K562 (cell line): ENCODE measurements around the gene MAPRE2. TPM values are rescaled to one million over a fixed set of nuclear protein-coding genes. Genes with fewer than 3 reads are reported as not detected.

Experiments used
- ARID1B ChIP-seq: fragments of 450-650 bp; IDR thresholded peaks from 2 replicates; pipeline ENCODE4 v1.6.1; 2016; ENCODE audit warnings: antibody characterized with exemption, mild to moderate bottlenecking, inconsistent platforms
- CBFA2T2 ChIP-seq: fragments of 450-650 bp; conservative IDR thresholded peaks from 2 replicates; pipeline ENCODE4 v1.6.1; 2017; ENCODE audit warnings: mild to moderate bottlenecking
- CC2D1A ChIP-seq: fragments of 450-650 bp; IDR thresholded peaks from 2 replicates; pipeline ENCODE4 v1.6.1; 2017; ENCODE audit warnings: mild to moderate bottlenecking
- ESRRB ChIP-seq: fragments of 250-450 bp; sonication (Bioruptor Pico); IDR thresholded peaks from 2 replicates; pipeline ENCODE4 v1.5.0; 2020; ENCODE audit warnings: mild to moderate bottlenecking, moderate library complexity, borderline replicate concordance
- FOS ChIP-seq: IDR thresholded peaks from 3 replicates; pipeline ENCODE4 v1.6.1; 2011; ENCODE audit not compliant: insufficient read length; ENCODE audit errors: extremely low read depth
- FOXJ2 ChIP-seq: fragments of 200-800 bp; sonication (Bioruptor generic); IDR thresholded peaks from 2 replicates; pipeline ENCODE4 v1.6.1; 2016; ENCODE audit warnings: missing genetic modification characterization, missing compliant biosample characterization
- GATA2 ChIP-seq: sonication (generic); formaldehyde crosslinking; IDR thresholded peaks from 2 replicates; pipeline ENCODE4 v1.4.0; 2020; ENCODE audit warnings: mild to moderate bottlenecking, missing genetic modification reagents
- JUN ChIP-seq, 2 experiments: sonication (generic) in 1 of 2; formaldehyde crosslinking in 1 of 2; IDR thresholded peaks; 2 replicates each; pipeline versions ENCODE4 v1.6.1 to v1.8.0; 2012 to 2022; ENCODE audit warnings: borderline replicate concordance in 2 of 2, mild to moderate bottlenecking in 2 of 2, improper control_type of control experiment in 1 of 2, low read depth in 1 of 2, low read length in 1 of 2, missing genetic modification reagents in 1 of 2
- MEF2D ChIP-seq: conservative IDR thresholded peaks from 2 replicates; pipeline ENCODE4 v1.6.1; 2016; ENCODE audit warnings: low read depth, missing genetic modification characterization, missing compliant biosample characterization
- MYC ChIP-seq, 2 experiments: fragments of 250-450 bp in 1 of 2; sonication (Bioruptor Pico) in 1 of 2; IDR thresholded peaks; 2 replicates each; pipeline versions ENCODE4 v1.5.1 to v1.6.1; 2012 to 2021; ENCODE audit warnings: low read depth in 2 of 2, borderline replicate concordance in 1 of 2, improper control_type of control experiment in 1 of 2, low read length in 1 of 2, mild to moderate bottlenecking in 1 of 2, moderate library complexity in 1 of 2
- NFATC3 ChIP-seq: fragments of 450-650 bp; IDR thresholded peaks from 2 replicates; pipeline ENCODE4 v1.6.1; 2017; ENCODE audit warnings: mild to moderate bottlenecking
- NRF1 ChIP-seq, 2 experiments: fragments of 450-650 bp; IDR thresholded peaks in 1 of 2; conservative IDR thresholded peaks in 1 of 2; 2 replicates each; pipeline ENCODE4 v1.6.1; 2014; ENCODE audit warnings: mild to moderate bottlenecking in 2 of 2
- PTBP1 ChIP-seq: fragments of 200-400 bp; formaldehyde crosslinking; IDR thresholded peaks from 2 replicates; pipeline ENCODE4 v1.6.1; 2017; ENCODE audit warnings: low read depth, low read length
- TBL1XR1 ChIP-seq, 2 experiments: IDR thresholded peaks; 2 replicates each; pipeline ENCODE4 v1.6.1; 2012; ENCODE audit warnings: improper control_type of control experiment in 2 of 2, low read length in 2 of 2, mild to moderate bottlenecking in 1 of 2
- TRIM24 ChIP-seq, 2 experiments: fragments of 450-650 bp; IDR thresholded peaks; 2 replicates each; pipeline ENCODE4 v1.6.1; 2016
- ZBTB17 ChIP-seq: fragments of 450-650 bp; formaldehyde crosslinking; IDR thresholded peaks from 2 replicates; pipeline ENCODE4 v1.4.0; 2020; ENCODE audit warnings: mild to moderate bottlenecking
- ZNF589 ChIP-seq: fragments of 200-800 bp; sonication (Bioruptor generic); IDR thresholded peaks from 2 replicates; pipeline ENCODE4 v1.6.1; 2016; ENCODE audit warnings: low read depth, missing genetic modification characterization, missing compliant biosample characterization
- ZNF766 ChIP-seq: fragments of 200-800 bp; sonication (Bioruptor generic); conservative IDR thresholded peaks from 2 replicates; pipeline ENCODE4 v1.6.1; 2016; ENCODE audit warnings: missing genetic modification characterization, missing compliant biosample characterization
- ZNF778 ChIP-seq: fragments of 450-650 bp; formaldehyde crosslinking; IDR thresholded peaks from 2 replicates; pipeline ENCODE4 v1.4.0; 2020; ENCODE audit warnings: mild to moderate bottlenecking, moderate library complexity
- polyA plus RNA-seq, 8 experiments: library from polyadenylated mRNA; depleted of rRNA in 4 of 8; stranded (reverse) in 5 of 8; unstranded in 3 of 8; fragments of >200 nt; fragmentation: Nextera tagmentation in 2 of 8; fragmentation: Illumina TruSeq in 1 of 8; extraction: Ambion mirVana in 2 of 8; extraction: Trizol in 1 of 8; gene quantifications; 2 replicates each; pipeline versions ENCODE4 v1.2.1 to v1.2.3, GENCODE V29; 2011 to 2014; ENCODE audit warnings: inconsistent platforms in 1 of 8, missing spikeins in 1 of 8
- total RNA-seq, 7 experiments: library from RNA; depleted of rRNA in 6 of 7; stranded (reverse); fragments of >200 nt in 6 of 7; fragmentation: Illumina TruSeq in 2 of 7; extraction: Trizol in 2 of 7; gene quantifications; 2 replicates each; pipeline versions ENCODE4 v1.2.1 to v1.2.3, GENCODE V29; 2011 to 2021; ENCODE audit warnings: low replicate concordance in 1 of 7
- TF ChIP-seq, protein P1 (sequence below): fragments of 450-650 bp; formaldehyde crosslinking; IDR thresholded peaks from 2 replicates; pipeline ENCODE4 v1.4.0; 2020; ENCODE audit warnings: mild to moderate bottlenecking, moderate library complexity
- TF ChIP-seq, protein P2 (sequence below): fragments of 450-650 bp; IDR thresholded peaks from 2 replicates; pipeline ENCODE4 v1.6.1; 2016; ENCODE audit warnings: borderline replicate concordance
- TF ChIP-seq, protein P3 (sequence below): fragments of 450-650 bp; IDR thresholded peaks from 2 replicates; pipeline ENCODE4 v1.6.1; 2017; ENCODE audit warnings: antibody characterized with exemption
- TF ChIP-seq, protein P4 (sequence below): fragments of 450-650 bp; formaldehyde crosslinking; IDR thresholded peaks from 2 replicates; pipeline ENCODE4 v1.4.0; 2022; ENCODE audit warnings: mild to moderate bottlenecking, moderate library complexity

The MAPRE2 gene
- total and polyA plus RNA-seq, 9 of the 15 experiments (the other 6 are each of a cell fraction or from before 2014, with no cell fraction given), result 32.3 to 70.7 (median 40.7) TPM

DNA sequence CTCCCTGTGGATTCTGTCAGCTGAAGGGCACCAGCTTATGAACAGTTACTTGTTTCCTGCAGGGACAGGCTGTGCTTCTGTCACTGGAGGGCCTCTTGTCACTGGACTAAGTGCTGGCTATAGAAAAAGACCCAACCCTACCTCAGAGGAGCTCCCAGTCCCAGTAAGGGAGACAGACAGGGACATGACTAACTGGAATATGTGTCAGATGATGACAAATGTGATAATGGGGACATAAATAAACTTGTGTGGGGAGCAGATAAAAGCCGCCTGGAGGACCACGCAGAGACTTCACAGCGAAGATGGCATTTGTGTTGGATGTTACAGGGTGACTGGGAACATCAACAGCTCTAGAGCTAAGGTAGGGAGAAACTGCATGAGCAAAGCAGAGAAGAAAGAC, 95.0 kb downstream of the MAPRE2 start (continued):
- TF ChIP-seq TBL1XR1 (IDR thresholded peaks at IDR 0.05; ENCODE audit: low read length in 2 of 2), result peak in 1 of 2 experiments; percentile 68; a peak in 2 of 4 replicates
- TF ChIP-seq, protein P1, sequence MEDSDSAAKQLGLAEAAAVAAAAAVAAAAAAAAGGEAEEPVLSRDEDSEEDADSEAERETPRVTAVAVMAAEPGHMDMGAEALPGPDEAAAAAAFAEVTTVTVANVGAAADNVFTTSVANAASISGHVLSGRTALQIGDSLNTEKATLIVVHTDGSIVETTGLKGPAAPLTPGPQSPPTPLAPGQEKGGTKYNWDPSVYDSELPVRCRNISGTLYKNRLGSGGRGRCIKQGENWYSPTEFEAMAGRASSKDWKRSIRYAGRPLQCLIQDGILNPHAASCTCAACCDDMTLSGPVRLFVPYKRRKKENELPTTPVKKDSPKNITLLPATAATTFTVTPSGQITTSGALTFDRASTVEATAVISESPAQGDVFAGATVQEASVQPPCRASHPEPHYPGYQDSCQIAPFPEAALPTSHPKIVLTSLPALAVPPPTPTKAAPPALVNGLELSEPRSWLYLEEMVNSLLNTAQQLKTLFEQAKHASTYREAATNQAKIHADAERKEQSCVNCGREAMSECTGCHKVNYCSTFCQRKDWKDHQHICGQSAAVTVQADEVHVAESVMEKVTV, result peak; percentile 27; the same call in 1 of the 2 replicates
- TF ChIP-seq MEF2D, result peak; percentile 93
- TF ChIP-seq GATA2 (CRISPR knock-in tag), result peak; percentile 65
- peak; percentile 79 for TF ChIP-seq CBFA2T2
- TF ChIP-seq FOS, result peak; percentile 8
- 0 out of 2 replicates have a peak, but pooled peaks have one; percentile 19 for TF ChIP-seq ZNF766 (CRISPR knock-in tag)
- no peak for TF ChIP-seq ESRRB
- TF ChIP-seq ARID1B, result peak; percentile 96
- peak; percentile 18; the same call in 1 of the 2 replicates for TF ChIP-seq MYC (IDR thresholded peaks at IDR 0.05; ENCODE audit: low read depth, low read length)
- TF ChIP-seq MYC (CRISPR knock-in tag; IDR thresholded peaks at IDR 0.05; ENCODE audit: borderline replicate concordance, low read depth), result no peak
- TF ChIP-seq NRF1 (conservative IDR thresholded peaks at IDR 0.05 in 1 of 2, IDR thresholded peaks at IDR 0.05 in 1 of 2), result peak in 1 of 2 experiments; percentile 18; a peak in 2 of 4 replicates
- TF ChIP-seq, protein P2, sequence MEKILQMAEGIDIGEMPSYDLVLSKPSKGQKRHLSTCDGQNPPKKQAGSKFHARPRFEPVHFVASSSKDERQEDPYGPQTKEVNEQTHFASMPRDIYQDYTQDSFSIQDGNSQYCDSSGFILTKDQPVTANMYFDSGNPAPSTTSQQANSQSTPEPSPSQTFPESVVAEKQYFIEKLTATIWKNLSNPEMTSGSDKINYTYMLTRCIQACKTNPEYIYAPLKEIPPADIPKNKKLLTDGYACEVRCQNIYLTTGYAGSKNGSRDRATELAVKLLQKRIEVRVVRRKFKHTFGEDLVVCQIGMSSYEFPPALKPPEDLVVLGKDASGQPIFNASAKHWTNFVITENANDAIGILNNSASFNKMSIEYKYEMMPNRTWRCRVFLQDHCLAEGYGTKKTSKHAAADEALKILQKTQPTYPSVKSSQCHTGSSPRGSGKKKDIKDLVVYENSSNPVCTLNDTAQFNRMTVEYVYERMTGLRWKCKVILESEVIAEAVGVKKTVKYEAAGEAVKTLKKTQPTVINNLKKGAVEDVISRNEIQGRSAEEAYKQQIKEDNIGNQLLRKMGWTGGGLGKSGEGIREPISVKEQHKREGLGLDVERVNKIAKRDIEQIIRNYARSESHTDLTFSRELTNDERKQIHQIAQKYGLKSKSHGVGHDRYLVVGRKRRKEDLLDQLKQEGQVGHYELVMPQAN, result no peak
- TF ChIP-seq CC2D1A, result peak; percentile 97
- TF ChIP-seq ZBTB17 (CRISPR knock-in tag), result no peak
- TF ChIP-seq, protein P3, sequence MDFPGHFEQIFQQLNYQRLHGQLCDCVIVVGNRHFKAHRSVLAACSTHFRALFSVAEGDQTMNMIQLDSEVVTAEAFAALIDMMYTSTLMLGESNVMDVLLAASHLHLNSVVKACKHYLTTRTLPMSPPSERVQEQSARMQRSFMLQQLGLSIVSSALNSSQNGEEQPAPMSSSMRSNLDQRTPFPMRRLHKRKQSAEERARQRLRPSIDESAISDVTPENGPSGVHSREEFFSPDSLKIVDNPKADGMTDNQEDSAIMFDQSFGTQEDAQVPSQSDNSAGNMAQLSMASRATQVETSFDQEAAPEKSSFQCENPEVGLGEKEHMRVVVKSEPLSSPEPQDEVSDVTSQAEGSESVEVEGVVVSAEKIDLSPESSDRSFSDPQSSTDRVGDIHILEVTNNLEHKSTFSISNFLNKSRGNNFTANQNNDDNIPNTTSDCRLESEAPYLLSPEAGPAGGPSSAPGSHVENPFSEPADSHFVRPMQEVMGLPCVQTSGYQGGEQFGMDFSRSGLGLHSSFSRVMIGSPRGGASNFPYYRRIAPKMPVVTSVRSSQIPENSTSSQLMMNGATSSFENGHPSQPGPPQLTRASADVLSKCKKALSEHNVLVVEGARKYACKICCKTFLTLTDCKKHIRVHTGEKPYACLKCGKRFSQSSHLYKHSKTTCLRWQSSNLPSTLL, result peak; percentile 95
- TF ChIP-seq ZNF778 (CRISPR knock-in tag), result no peak
- TF ChIP-seq, protein P4, sequence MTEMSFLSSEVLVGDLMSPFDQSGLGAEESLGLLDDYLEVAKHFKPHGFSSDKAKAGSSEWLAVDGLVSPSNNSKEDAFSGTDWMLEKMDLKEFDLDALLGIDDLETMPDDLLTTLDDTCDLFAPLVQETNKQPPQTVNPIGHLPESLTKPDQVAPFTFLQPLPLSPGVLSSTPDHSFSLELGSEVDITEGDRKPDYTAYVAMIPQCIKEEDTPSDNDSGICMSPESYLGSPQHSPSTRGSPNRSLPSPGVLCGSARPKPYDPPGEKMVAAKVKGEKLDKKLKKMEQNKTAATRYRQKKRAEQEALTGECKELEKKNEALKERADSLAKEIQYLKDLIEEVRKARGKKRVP, result no peak
- 0 out of 2 replicates have a peak, but pooled peaks have one; percentile 65 for TF ChIP-seq JUN (IDR thresholded peaks at IDR 0.05; ENCODE audit: borderline replicate concordance, low read depth, low read length)
- no peak for TF ChIP-seq JUN (CRISPR knock-in tag; IDR thresholded peaks at IDR 0.05; ENCODE audit: borderline replicate concordance)
- no peak for TF ChIP-seq FOXJ2
- no peak for TF ChIP-seq ZNF589 (CRISPR knock-in tag)
- TF ChIP-seq PTBP1, result no peak
- TF ChIP-seq NFATC3, result no peak
- TF ChIP-seq TRIM24 (IDR thresholded peaks at IDR 0.05), result peak in 1 of 2 experiments; percentile 68; a peak in 1 of 4 replicates
